GM19035 (cell line): Measurements from ENCODE around the gene PCMTD2.

Source experiments
- ATAC-seq: cut with Tn5 transposase; IDR thresholded peaks from one replicate; pipeline ENCODE4 v1.9.1; 2021; ENCODE audit not compliant: unreplicated experiment

Gene PCMTD2

GRCh38 chr20:64238115-64238825 lies 17.3 kb upstream of the PCMTD2 start:
- no peak for ATAC-seq

GRCh38 chr20:64238851-64239387 lies 16.6 kb upstream of the PCMTD2 start:
- ATAC-seq = no peak

DNA sequence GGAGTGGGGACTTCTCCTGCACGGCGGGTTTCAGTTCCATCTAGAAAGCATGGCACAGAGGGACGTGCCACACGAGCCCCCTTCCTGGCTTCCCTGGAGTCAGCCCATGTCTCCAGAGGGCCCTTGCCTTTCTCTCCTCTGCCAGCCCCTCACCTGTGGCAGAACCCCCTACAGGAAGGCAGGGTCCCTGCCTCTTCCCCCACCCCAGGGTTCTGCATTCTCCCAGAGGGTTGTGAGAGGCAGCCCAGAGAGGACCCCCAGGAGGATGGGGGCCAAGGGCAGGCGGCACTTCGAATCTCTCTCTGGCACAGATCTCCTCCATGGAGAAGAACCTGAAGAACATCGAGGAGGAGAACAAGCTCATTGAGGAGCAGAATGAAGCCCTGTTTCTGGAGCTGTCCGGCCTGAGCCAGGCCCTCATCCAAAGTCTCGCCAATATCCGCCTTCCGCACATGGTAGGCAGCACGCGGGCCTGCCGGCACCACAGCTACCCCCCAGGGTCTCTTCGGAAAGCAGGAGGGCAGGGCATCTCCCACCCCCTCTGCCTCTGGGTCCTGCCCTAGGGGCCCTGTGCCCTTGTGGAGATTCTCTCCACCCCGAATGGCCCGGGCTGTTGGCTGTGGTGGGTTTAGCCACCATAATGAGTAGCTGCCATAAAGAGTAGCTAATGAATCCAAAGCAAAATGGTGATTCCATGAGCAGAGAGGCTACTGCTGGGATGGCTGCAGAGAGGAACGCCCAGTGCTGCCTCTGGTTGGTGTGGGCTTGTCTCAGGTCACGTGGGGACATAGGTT lies 15.9 kb upstream of the PCMTD2 start:
- ATAC-seq = no peak

DNA sequence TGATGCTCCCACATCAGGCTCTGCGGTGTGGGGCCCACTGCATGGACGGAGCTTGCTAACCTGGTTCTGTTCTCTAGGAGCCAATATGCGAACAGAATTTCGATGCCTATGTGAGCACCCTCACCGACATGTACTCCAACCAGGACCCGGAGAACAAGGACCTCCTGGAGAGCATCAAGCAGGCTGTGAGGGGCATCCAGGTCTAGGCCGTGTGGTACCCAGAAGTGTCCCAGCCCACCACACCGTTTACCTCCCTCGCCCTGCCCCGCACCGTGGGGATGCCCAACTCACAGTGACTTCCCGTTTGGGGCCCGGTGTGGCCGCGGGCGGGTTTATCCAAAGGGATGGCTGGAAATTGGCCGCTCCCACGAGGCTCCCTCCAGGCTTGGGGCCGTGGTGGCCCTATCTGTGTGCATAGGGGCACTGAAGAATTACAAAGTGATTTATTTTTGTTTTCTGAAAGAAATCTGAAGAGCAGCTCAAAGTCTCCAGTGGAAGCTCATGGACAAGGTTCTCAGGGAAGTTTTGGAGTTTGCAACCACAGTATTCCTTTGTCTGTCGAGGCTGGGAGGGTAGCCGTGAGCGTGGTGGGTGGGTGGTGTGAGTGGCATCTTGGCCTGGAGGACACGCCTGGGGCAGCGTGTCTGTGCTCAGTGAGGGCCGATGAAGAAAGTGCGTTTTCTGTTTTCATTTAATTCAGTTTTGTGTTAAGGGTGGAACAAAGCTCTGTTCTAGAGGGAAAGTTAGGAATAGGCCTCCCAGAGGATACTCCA lies 15.1 kb upstream of the PCMTD2 start:
- ATAC-seq = no peak

DNA sequence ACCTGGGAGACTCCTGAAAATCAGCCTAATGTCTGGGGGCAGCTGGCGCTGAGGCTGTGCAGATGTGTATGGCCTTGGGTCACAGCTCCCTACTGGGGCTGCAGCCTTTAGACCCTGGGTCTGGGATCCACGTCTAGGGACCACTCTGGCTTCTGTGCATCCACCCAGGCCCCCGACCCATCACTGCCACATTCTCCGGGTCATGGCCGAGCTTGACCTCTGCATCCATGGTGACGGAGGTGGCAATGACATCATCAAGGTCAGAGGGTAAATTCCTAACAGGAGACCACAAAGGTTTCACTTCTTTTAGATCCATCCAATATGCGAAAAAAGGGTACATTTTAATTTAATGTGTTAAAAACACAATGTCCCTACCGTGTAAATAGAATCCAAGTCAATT lies 14.5 kb upstream of the PCMTD2 start:
- no peak for ATAC-seq

GRCh38 chr20:64242003-64242796 lies 13.3 kb upstream of the PCMTD2 start:
- no peak for ATAC-seq

- no peak for ATAC-seq
These were observed 12.6 kb upstream of the PCMTD2 start for GRCh38 chr20:64242797-64243475.

- no peak for ATAC-seq
These were observed 11.2 kb upstream of the PCMTD2 start for GRCh38 chr20:64244281-64244805.

GRCh38 chr20:64244870-64245603 lies 10.5 kb upstream of the PCMTD2 start:
- no peak for ATAC-seq

GRCh38 chr20:64245746-64246595 lies 9.6 kb upstream of the PCMTD2 start:
- ATAC-seq = no peak

GRCh38 chr20:64246616-64247306 lies 8.8 kb upstream of the PCMTD2 start:
- no peak for ATAC-seq

DNA sequence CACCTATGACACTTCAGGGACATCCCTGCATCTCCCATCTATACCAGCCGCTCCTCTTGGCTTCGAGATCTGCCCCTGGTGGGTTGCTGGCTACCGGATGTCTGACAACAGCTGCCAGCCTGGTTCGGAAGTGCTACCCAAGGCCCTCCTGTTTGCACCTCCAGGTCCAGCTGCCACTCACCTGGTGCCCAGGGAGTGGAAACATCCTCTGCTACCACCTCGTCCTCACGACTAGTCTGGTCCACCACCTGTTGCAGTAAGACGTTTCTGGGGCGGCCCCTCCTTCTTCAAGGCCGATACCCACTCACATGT lies 8.3 kb upstream of the PCMTD2 start:
- ATAC-seq = no peak

GRCh38 chr20:64247970-64248841 lies 7.3 kb upstream of the PCMTD2 start:
- no peak for ATAC-seq

DNA sequence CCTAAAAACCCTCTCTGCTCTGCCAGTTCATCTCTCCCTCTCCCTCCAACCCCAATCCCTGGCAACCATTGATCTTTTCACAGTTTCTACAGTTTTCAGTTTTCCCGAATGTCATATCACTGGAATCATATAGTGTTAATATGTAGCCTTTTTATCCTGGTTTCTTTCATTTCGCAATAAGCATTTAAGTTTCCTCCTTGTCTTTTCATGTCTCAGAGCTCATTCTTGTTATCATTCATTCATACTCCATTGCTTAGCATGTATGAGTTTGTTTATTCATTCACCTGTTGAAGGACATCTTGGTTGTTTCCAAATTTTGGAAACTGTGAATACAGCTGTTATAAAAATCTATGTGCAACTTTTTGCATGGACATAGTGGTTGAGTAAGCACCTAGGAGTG lies 5.5 kb upstream of the PCMTD2 start:
- no peak for ATAC-seq

DNA sequence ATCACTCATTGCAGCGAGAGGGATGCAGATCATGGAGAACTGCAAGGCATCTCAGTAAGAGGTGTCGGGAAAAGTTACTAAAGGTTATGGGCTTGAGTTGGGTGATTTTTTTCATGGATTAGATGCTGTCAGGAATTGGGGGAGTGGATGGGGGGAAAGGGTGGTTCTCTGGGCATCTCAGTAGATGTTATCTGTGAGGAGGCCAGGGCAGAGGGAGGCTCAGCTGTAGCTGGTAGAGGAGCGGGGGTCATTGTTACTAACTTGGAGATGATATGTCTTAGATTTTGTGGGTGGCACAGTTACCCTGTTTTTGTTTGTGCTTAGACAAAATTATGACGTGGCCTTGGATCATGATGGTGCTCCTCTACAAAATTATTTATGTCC lies 2.6 kb upstream of the PCMTD2 start:
- no peak for ATAC-seq

- no peak for ATAC-seq
These were observed 2.1 kb upstream of the PCMTD2 start for GRCh38 chr20:64253443-64253842.

DNA sequence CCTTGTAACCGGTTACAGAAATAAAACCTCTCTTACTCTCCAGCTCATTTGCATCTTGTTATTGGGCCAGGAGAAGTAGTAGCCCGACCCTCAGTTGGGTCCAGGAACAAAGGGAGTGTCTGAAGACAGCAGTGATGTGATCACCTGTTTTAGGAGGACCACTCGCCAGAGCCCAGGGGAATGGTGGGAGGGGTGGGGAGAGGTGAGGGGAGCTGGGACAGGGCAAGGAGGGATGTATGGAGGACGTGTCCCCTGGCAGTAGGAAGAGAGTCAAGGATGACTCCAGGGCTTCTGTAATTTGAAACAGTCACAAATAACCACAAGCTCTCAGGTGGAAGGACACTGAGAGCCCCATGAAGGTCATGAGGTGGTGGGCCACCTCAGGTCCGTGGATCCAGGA lies 1.4 kb upstream of the PCMTD2 start:
- no peak for ATAC-seq
